SK-N-SH treated with all-trans-retinoic acid at 6 μM for 48 hours (cell line): ENCODE results near the gene LRRC38.

Source experiments
- ATAC-seq: fragments of 200-7000 bp; cut with Tn5 transposase; 3 replicates; pipeline ENCODE4 v1.9.1; 2020; ENCODE audit warnings: mild to moderate bottlenecking, moderate library complexity
- BACH2 ChIP-seq: fragments of 250-450 bp; sonication (Bioruptor Pico); IDR thresholded peaks from 2 replicates; pipeline ENCODE4 v1.9.0; 2021; ENCODE audit warnings: mild to moderate bottlenecking, borderline replicate concordance
- CSDC2 ChIP-seq: fragments of 250-450 bp; sonication (Bioruptor Pico); IDR thresholded peaks from 2 replicates; pipeline ENCODE4 v1.5.0; 2020; ENCODE audit warnings: mild to moderate bottlenecking, moderate library complexity
- ESRRG ChIP-seq: fragments of 250-450 bp; sonication (Bioruptor Pico); IDR thresholded peaks from 2 replicates; pipeline ENCODE4 v1.6.1; 2021; ENCODE audit warnings: mild to moderate bottlenecking
- GLIS3 ChIP-seq: fragments of 250-450 bp; sonication (Bioruptor Pico); IDR thresholded peaks from 2 replicates; pipeline ENCODE4 v1.5.0; 2020; ENCODE audit warnings: mild to moderate bottlenecking, moderate library complexity
- ISL1 ChIP-seq: fragments of 250-450 bp; sonication (Bioruptor Pico); IDR thresholded peaks from 2 replicates; pipeline ENCODE4 v2.1.2; 2022; ENCODE audit warnings: mild to moderate bottlenecking, moderate library complexity
- RARB ChIP-seq: fragments of 250-450 bp; sonication (Bioruptor Pico); IDR thresholded peaks from 2 replicates; pipeline ENCODE4 v1.8.0; 2021; ENCODE audit warnings: mild to moderate bottlenecking, moderate library complexity
- SNAI2 ChIP-seq: fragments of 250-450 bp; sonication (Bioruptor Pico); IDR thresholded peaks from 2 replicates; pipeline ENCODE4 v1.5.0; 2020; ENCODE audit warnings: mild to moderate bottlenecking, moderate library complexity
- TCF4 ChIP-seq: fragments of 250-450 bp; sonication (Bioruptor Pico); IDR thresholded peaks from 2 replicates; pipeline ENCODE4 v1.8.0; 2021; ENCODE audit warnings: mild to moderate bottlenecking, moderate library complexity, borderline replicate concordance
- TOX ChIP-seq: fragments of 250-450 bp; sonication (Bioruptor Pico); IDR thresholded peaks from 2 replicates; pipeline ENCODE4 v1.8.0; 2021; ENCODE audit warnings: mild to moderate bottlenecking, moderate library complexity, borderline replicate concordance
- TSHZ2 ChIP-seq: fragments of 250-450 bp; sonication (Bioruptor Pico); IDR thresholded peaks from 2 replicates; pipeline ENCODE4 v1.5.0; 2020; ENCODE audit warnings: mild to moderate bottlenecking, moderate library complexity
- ZC3H10 ChIP-seq: fragments of 250-450 bp; sonication (Bioruptor Pico); IDR thresholded peaks from 2 replicates; pipeline ENCODE4 v1.5.1; 2021; ENCODE audit warnings: mild to moderate bottlenecking, moderate library complexity
- ZFP3 ChIP-seq: fragments of 250-450 bp; sonication (Bioruptor Pico); IDR thresholded peaks from 2 replicates; pipeline ENCODE4 v1.5.0; 2020; ENCODE audit warnings: mild to moderate bottlenecking, moderate library complexity
- ZNF565 ChIP-seq: fragments of 450-650 bp; formaldehyde crosslinking; conservative IDR thresholded peaks from 2 replicates; pipeline ENCODE4 v1.5.0; 2020; ENCODE audit warnings: low read depth, mild to moderate bottlenecking, moderate library complexity
- ZNF70 ChIP-seq: fragments of 450-650 bp; formaldehyde crosslinking; IDR thresholded peaks from 2 replicates; pipeline ENCODE4 v1.5.0; 2020; ENCODE audit warnings: mild to moderate bottlenecking, moderate library complexity
- ZNF8 ChIP-seq: fragments of 450-650 bp; formaldehyde crosslinking; IDR thresholded peaks from 2 replicates; pipeline ENCODE4 v1.5.0; 2020; ENCODE audit warnings: mild to moderate bottlenecking, moderate library complexity
- TF ChIP-seq, protein P1 (sequence below): fragments of 250-450 bp; sonication (Bioruptor Pico); IDR thresholded peaks from 2 replicates; pipeline ENCODE4 v1.5.1; 2021; ENCODE audit warnings: mild to moderate bottlenecking, moderate library complexity
- TF ChIP-seq, protein P2 (sequence below): fragments of 250-450 bp; sonication (Bioruptor Pico); IDR thresholded peaks from 2 replicates; pipeline ENCODE4 v1.8.0; 2021; ENCODE audit warnings: low read depth, mild to moderate bottlenecking, moderate library complexity, borderline replicate concordance

LRRC38 gene

DNA sequence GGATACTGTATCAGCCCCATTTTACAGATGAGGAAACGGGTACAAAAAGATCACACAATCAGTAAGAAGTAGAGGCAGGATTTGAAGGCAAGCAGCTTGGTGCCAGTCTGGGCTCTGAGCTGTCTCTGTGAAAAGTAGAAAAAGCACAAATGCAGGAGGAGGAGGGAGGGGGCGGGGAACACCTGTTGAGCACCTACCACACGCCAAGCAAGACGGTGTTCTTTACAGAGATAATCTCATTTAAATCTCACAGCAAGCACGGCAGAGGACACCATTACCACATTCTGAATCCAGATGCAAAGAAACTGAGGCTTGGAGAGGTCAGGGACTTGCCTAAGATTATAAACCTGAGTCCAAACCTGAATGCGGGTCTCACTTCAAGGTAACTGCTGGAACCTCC, 3.3 kb downstream of the LRRC38 start (continued):
- TF ChIP-seq BACH2 (CRISPR knock-in tag): no peak
- TF ChIP-seq SNAI2 (CRISPR knock-in tag): no peak
- TF ChIP-seq GLIS3 (CRISPR knock-in tag): no peak
- no peak for TF ChIP-seq ZNF565 (CRISPR knock-in tag)
- no peak for TF ChIP-seq RARB (CRISPR knock-in tag)
- no peak for TF ChIP-seq ZNF8 (CRISPR knock-in tag)
- TF ChIP-seq ESRRG (CRISPR knock-in tag): no peak

DNA sequence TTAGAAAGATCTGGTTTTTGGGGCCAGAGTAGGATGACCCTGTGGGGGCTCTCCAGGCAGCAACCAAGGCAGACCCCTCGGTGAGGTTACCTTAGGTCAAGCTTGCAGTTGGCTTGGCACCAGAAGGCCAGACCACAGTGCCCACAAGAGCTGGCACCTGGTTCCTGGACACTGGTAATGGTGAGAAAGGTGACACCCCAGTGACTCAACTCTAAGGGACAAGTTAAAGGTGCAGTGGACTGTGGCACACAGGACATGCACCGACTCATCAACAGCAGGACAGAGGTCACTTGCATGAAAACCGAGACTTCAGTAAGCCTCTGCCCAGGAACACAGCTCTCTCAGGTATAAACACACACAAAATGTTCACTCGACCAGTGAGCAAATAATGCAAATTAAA, 6.7 kb downstream of the LRRC38 start:
- no peak for ATAC-seq
- TF ChIP-seq RARB (CRISPR knock-in tag) (no peak), TCF4 (no peak), ZNF8 (CRISPR knock-in tag) (no peak), SNAI2 (CRISPR knock-in tag) (no peak), TSHZ2 (no peak), ISL1 (CRISPR knock-in tag) (no peak), TOX (CRISPR knock-in tag) (no peak), ZNF70 (CRISPR knock-in tag) (no peak), ESRRG (CRISPR knock-in tag) (no peak)
- TF ChIP-seq, protein P1, sequence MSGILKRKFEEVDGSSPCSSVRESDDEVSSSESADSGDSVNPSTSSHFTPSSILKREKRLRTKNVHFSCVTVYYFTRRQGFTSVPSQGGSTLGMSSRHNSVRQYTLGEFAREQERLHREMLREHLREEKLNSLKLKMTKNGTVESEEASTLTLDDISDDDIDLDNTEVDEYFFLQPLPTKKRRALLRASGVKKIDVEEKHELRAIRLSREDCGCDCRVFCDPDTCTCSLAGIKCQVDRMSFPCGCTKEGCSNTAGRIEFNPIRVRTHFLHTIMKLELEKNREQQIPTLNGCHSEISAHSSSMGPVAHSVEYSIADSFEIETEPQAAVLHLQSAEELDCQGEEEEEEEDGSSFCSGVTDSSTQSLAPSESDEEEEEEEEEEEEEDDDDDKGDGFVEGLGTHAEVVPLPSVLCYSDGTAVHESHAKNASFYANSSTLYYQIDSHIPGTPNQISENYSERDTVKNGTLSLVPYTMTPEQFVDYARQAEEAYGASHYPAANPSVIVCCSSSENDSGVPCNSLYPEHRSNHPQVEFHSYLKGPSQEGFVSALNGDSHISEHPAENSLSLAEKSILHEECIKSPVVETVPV: no peak

- TF ChIP-seq BACH2 (CRISPR knock-in tag): no peak
- TF ChIP-seq ZNF70 (CRISPR knock-in tag): no peak
- ATAC-seq: no peak
These were observed 8.8 kb downstream of the LRRC38 start for GRCh38 chr1:13505020-13505419.

- ATAC-seq: no peak
- TF ChIP-seq ZNF70 (CRISPR knock-in tag) (no peak), ZFP3 (CRISPR knock-in tag) (no peak), TOX (CRISPR knock-in tag) (no peak), CSDC2 (no peak), ZNF565 (CRISPR knock-in tag) (no peak)
- TF ChIP-seq, protein P1: no peak
These were observed 13.0 kb downstream of the LRRC38 start for GRCh38 chr1:13500806-13501205.

- ATAC-seq: no peak
- TF ChIP-seq CSDC2 (no peak), ESRRG (CRISPR knock-in tag) (no peak), ZC3H10 (no peak), ZFP3 (CRISPR knock-in tag) (no peak)
- TF ChIP-seq, protein P2, sequence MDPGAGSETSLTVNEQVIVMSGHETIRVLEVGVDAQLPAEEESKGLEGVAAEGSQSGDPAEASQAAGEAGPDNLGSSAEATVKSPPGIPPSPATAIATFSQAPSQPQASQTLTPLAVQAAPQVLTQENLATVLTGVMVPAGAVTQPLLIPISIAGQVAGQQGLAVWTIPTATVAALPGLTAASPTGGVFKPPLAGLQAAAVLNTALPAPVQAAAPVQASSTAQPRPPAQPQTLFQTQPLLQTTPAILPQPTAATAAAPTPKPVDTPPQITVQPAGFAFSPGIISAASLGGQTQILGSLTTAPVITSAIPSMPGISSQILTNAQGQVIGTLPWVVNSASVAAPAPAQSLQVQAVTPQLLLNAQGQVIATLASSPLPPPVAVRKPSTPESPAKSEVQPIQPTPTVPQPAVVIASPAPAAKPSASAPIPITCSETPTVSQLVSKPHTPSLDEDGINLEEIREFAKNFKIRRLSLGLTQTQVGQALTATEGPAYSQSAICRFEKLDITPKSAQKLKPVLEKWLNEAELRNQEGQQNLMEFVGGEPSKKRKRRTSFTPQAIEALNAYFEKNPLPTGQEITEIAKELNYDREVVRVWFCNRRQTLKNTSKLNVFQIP (CRISPR knock-in tag): no peak
These were observed 14.4 kb downstream of the LRRC38 start for GRCh38 chr1:13499422-13499821.

GRCh38 chr1:13498553-13498952, 15.2 kb downstream of the LRRC38 start:
- ATAC-seq: no peak

More at GRCh38 chr1:13498553-13498952, 15.2 kb downstream of the LRRC38 start:
- TF ChIP-seq ZNF565 (CRISPR knock-in tag): no peak
- TF ChIP-seq ISL1 (CRISPR knock-in tag): no peak
- TF ChIP-seq SNAI2 (CRISPR knock-in tag): no peak
- TF ChIP-seq ZC3H10: no peak
- TF ChIP-seq ESRRG (CRISPR knock-in tag): no peak
- TF ChIP-seq, all 23 proteins: peak for 0
